Lower leg skin (tissue), 3 donors: Measurements from ENCODE around the gene PBOV1.

Source experiments
- POLR2A ChIP-seq, 2 donors: fragments of 450-650 bp; IDR thresholded peaks; one replicate each; pipeline ENCODE4 v1.6.1; 2016 to 2017; ENCODE audit warnings: antibody characterized with exemption in 2 of 2, mild to moderate bottlenecking in 1 of 2, moderate library complexity in 1 of 2
- TF ChIP-seq, protein P1 (sequence below), 3 donors: fragments of 450-650 bp; IDR thresholded peaks; one replicate each; pipeline ENCODE4 v1.5.1; 2016; ENCODE audit warnings: antibody characterized with exemption in 3 of 3, mild to moderate bottlenecking in 3 of 3, moderate library complexity in 2 of 3

DNA sequence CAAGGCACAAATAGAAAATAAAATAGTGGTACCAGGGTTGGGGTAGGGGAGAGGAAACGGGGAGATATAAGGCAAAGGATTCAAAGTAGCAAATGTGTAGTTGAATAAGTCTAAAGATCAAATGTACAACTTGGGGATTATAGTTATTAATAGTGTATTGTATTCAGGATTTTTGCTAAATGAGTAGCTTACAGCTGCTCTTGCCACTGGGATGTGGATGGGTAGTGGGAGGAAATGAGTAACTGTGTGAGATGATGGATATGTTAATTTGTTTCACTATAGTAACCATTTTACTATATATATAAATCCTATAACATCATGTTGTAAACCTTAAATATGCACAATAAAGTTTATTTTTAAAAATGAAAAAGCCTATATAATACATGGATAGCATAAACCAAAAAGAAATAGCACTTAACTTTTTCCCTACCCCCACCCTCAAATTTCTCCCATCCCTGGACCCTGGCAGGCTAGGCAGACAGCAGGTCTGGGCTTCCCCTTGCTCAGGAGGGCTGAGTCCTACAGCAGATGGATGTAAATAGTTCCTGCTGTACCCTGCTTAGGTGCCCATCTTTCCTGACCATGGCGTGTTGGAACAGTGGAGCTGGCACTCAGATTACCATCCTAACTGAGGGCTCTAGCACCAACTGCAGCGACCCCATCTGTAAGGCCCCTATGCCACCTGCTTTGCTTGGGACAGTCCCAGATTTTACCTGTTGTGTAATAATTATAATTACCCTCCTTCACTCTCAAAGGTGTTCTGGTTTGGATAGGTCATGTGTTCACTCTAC lies 28.6 kb upstream of the PBOV1 start:
- no peak for TF ChIP-seq POLR2A (IDR thresholded peaks at IDR 0.05)
- TF ChIP-seq, protein P1, sequence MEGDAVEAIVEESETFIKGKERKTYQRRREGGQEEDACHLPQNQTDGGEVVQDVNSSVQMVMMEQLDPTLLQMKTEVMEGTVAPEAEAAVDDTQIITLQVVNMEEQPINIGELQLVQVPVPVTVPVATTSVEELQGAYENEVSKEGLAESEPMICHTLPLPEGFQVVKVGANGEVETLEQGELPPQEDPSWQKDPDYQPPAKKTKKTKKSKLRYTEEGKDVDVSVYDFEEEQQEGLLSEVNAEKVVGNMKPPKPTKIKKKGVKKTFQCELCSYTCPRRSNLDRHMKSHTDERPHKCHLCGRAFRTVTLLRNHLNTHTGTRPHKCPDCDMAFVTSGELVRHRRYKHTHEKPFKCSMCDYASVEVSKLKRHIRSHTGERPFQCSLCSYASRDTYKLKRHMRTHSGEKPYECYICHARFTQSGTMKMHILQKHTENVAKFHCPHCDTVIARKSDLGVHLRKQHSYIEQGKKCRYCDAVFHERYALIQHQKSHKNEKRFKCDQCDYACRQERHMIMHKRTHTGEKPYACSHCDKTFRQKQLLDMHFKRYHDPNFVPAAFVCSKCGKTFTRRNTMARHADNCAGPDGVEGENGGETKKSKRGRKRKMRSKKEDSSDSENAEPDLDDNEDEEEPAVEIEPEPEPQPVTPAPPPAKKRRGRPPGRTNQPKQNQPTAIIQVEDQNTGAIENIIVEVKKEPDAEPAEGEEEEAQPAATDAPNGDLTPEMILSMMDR (IDR thresholded peaks at IDR 0.05): no peak
